GM19463 (cell line): Measurements from ENCODE around the gene AK5.
A peak's percentile ranks its signal among the peaks of the same experiment; 100 is the strongest.
"Not testable (repeated sequence)": the region's sequence is repeated elsewhere in the genome, so short reads cannot be mapped to it uniquely, and the experiment has no call there.

ENCODE experiments used
- ATAC-seq: cut with Tn5 transposase; IDR thresholded peaks from one replicate; pipeline ENCODE4 v1.9.1; 2021; ENCODE audit warnings: mild to moderate bottlenecking, moderate library complexity; ENCODE audit not compliant: unreplicated experiment

AK5 gene

DNA sequence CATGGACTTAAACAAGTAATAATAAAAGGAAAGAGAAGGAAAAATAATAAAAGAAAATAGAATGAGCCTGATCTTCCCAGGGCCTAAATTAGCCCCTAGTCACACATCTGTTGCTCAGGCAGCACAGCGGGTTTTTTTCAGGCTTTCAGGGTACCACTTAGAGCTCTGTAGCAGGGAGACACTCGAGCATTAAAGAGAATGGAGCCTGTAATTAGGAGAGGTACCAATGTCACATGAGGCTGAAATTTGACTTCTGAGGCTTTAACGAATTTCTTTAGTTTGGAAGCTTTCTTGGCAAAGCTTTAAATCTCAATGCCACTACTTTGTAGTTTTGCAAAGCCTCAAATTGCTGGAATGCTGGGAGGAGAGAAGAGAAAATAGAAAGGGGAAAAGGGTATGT, 116.3 kb downstream of the AK5 start:
- ATAC-seq, result no peak

DNA sequence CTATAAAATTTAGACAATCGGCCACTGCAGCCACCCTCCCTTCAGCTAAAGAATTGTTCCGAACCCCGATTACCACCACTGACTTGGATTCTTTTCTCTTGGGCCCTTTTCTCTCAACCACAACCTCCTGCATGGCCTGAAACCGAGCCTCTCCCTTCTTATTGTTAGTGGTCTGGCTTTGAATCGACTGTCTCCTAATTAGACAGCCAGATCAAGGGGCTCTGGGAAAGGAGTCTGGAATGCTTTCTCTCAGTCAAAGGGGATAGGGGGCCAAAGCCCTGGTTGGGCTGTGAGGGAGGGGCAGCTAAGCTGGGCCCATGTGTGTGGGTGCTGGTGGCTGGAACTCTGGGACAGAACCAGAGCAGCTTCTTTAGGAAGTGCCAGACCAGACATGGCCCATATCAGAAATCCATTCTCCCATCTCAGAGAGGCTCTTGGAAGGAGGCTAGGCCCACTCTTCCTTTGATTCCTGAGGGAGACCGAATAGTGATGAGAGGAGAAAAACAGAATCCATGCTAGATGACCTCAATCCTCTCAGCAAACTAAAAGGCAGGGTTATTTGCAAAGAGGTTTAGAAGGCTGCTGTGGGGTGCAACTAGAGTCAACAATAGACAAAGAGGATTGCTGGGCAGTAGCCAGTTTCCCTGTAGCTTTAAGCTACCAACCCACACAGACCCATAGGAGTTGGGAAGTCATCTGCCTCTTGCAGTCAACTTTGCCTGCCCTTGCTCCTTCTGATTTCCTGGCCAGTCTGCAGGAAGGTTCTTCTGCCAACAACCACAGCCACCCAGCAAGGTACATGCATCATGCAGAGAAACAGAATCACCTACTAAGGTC, 117.6 kb downstream of the AK5 start:
- ATAC-seq, result no peak

DNA sequence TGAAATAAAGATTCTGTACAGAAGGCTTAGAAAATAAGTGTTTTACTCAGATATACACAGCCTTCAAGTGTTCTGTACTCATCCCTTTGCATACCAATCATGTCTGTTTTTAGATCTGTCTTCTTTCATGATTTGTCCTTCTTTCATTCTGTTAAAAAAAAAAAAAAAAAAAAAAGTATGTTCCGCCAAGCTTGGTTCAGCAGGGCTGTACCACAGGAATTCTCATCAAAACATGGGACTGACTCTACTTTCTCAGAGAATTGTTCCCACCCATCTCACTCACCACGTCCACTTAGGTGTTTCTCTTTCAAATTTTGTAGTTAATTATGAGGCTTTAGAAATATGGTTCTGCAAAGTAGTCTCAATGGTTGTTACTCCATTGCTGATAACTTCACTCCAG, 119.0 kb downstream of the AK5 start:
- no peak for ATAC-seq

DNA sequence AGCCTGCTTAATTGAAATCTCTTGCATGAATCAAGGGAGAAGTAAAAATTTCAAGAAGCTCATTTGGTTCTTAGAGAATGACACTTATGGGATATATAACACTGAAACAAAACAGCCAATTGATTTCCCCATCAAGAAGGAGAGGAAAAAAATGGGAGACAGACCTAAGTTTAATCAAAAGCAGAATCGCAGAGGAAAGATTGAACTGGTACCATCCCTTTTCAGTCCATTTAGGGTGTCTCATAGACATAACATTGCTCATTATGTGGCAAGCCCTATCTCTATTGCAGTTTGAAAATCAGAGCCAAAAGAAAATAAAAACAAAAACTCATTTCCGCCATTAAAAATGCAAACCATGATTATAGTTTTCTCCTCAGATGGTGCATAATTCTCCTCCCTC, 119.6 kb downstream of the AK5 start:
- ATAC-seq, result no peak

DNA sequence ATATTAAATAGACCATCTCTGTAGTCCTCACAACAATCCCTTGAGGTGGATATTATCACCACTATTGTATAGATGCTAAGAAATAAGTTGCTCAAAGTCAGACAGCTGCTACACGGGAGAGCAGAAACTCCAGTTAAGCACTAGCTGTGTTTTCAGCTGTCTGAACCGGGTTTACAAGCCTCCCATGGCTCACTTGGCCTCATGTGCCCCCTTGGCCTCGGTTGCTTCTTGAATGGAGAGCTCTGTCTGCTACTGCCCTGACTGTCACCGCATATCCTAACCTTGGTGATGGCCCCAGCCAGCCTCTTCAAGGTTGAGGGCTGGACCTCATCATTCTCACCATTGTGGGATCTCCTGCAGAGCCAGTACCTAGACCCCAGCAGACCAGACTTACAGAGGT, 123.4 kb downstream of the AK5 start:
- no peak for ATAC-seq

DNA sequence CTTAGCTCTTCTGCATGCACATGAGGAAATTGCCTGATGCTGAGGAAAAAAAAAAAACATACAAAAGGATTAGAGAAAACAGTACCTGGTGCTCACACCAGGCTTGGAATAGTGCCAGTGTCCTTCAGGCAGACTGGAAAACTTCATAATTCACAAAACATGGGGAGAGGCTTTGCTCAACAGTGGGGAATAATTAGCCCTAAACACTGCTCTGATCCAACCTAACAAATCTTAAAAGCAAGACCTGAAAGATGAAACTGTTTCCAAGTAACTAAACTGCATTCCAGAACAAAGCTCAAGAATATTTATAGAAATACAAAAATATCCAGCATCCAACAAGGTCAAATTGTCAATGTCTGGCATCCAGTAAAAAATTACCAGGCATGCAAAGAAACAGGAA, 124.8 kb downstream of the AK5 start:
- ATAC-seq, result no peak

DNA sequence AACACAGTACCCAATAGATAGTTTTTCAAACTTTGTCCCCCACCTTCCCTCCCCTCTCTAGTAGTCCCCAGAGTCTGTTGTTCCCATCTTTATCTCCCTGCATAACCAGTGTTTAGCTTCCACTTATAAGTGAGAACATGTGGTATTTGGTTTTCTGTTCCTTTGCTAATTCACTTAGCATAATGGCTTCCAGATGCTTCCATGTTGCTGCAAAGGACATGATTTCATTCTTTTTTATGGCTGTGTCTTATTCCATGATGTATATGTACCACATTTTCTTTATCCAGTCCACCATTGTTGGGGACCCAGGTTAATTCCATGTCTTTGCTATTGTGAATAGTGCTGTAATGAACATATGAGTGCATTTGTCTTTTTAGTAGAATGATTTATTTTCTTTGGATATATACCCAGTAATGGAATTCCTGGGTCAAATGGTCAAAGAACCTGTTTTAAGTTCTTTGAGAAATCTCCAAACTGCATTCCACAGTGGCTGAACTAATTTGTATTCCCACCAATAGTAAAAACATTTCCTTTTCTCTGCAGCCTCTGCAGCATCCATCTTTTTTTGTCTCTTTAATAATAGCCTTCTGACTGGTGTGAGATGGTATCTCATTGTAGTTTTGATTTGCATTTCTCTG, 126.0 kb downstream of the AK5 start:
- ATAC-seq, result no peak

DNA sequence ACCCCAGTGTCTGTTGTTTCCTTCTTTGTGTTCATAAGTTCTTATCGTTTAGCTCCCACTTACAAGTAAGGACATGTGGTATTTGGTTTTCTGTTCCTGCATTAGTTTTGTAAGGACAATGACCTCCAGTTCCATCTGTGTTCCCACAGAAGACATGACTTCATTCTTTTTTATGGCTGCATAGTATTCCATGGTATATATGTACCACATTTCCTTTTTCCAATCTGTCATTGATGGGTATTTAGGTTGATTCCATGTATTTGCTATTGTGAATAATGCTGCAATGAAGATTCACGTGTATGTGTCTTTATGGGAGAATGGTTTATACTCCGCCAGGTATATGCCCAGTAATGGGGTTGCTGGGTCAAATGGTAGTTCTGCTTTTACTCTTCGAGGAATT, 127.1 kb downstream of the AK5 start:
- not testable (repeated sequence) for ATAC-seq

DNA sequence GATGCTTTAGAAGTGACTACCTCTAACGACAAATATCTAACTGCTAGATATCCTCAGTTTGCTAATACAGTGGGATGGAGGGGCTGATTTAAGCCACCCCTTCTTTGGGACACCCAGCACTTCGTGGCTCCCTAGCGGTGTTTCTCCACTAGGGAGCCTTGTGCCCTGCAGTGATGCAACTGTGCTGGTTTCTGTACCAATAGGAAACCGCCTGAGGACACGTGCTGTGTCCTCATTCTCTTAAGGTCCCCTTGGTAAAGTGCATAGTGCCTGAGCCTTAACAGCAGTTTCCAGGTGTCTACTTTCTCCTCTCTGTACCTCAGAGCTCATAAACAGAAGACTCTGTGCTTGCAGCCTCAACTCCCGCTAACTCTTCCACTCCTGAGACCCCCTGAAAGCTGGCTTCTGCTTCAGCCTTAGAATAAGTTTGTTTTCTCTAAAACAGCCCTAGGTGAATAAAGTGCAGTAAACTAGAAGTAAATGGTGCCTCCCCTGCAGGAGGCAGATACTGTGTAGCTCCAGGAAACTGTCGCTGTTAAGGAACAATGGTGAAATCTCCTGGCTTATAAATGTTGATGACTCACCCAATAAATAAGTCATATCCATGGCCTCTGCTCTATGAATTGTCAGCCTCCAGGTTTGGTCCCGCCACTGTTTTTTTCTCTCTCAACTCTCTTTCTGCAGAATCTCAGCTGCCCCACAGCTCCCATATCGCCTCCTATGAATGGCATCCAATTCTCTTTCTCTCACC, 130.4 kb downstream of the AK5 start:
- no peak for ATAC-seq

DNA sequence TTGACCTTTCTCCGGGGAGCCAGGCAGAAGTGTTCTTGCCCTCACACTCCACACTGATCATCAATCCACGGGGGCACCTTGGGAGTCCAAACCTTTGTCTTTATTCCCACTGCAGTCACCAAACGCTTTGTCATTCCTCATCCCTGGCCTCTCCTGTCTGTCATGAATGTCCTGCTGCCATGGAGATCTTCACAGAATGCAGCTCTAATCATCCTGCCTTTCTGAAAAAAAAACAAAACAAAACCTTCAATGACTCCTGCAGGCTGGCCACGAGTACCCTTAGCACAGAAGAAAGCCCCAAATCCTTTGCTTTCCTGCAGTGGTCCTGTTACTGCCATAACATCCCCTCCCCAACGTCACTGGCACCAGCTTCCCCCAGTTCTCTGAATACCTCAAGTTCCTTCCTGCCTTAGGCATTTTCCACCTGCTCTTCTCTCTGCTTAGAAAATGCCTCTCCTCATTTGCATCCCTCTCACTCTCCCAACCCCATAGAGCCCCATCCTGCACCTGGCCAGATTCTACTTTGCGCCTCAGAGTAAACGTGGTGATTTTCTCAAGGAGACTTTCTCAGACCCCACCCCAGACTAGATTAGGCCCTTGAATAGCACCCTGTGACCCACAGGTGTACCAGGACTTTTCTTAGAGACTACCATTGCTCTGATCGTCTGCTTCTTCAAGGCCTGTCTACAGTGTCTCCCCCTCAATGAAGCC, 131.2 kb downstream of the AK5 start:
- ATAC-seq, result peak; percentile 43

DNA sequence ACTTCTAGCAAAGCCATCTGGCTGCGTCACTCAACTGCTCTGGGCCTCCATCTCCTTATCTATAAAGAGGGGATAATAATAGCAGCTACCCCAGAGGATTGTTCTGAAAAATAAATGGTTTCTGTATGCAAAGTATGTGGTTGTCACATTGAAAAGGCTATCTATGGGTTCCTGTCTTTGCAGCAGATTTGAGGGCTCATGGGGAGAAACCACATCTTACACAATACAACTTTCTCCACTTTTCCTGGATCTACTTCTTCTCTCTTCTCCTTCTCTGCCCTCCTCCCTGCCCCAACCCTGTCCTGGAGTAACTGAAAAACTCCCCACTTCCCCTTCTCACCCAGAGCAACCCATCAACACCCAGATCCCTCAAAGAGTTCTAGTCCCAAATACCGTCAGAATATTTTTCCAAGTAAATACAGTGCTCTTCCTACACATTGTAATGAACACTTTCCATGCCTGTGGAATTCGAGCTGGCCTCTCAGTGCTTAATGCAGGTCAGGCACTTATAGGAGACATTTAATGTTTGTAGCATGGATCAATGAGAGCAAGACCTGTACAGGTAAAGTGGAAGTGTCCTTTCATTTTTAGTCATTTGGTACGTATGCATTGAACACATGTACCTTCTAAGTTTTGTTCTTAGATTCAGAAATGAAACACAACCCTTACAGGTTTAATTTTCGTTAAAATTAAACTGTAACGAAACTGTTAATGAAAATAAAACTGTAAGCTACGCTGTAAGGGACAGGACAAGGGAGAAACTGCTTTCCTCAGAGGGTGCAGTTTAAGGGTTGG, 131.9 kb downstream of the AK5 start:
- peak; percentile 76 for ATAC-seq

DNA sequence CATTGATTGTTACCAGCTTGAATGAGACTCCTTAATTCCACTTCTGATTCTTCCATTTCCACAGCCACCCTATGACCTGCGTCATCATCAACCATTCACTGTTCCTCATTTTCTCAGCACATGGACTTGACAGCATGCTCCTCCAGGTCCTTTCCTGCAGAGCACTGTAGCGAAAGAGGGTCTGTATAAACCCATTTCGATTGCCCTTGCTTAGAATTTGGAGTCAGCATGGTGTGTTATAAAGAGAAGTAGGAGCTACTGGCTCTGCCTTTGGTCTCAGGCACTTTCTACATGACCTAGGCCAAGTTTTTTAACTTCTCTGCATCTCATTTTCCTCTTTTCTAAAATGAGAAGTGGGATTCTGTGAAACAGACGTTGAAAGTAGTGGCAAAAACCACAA, 133.8 kb downstream of the AK5 start:
- ATAC-seq, result no peak

DNA sequence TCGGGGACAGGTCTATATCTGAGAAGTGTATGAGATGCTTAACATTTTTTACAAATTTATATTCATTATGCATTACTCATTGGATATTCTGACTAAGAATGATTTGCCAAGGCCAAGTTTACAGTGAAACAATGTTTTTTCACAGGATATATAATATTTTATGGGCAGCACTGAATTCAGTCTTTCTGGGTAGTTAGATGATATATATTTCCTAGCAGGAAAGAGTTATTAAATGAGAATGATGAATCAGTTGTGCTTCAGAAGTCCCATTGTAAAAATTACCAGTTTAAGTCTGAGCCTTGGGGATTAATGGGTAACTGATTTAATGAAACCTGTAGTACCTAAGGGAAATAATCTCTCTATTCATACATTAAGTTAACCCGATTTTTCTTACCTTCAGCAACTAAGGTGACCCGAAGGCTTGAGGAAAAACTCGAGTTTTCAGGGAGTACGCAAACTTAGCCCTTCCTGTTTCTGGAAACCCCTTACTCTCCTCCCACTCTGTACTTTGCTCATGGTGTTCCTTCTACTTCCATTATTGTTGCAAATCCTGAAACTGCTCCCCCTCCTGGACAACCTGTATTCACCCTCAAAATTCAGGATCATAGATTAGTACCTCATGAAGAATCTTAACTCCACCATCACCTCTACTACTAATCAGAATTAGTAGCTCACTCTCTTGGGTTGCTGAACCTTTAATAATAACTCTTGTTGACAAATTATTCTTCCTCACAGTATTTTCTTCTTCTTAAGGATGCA, 135.1 kb downstream of the AK5 start:
- no peak for ATAC-seq

DNA sequence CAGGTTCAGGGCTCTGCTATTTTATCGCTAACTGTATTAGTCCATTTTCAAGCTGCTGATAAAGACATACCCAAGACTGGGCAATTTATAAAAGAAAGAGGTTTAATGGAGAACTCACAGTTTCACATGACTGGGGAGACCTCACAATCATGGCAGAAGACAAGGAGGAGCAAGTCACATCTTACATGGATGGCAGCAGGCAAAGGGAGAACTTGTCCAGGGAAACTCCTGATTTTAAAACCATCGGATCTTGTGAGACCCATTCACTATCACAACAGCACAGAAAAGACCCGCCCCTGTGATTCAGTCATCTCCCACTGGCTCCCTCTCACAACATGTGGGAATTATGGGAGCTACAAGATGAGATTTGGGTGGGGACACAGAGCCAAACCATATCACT, 136.2 kb downstream of the AK5 start:
- not testable (repeated sequence) for ATAC-seq

DNA sequence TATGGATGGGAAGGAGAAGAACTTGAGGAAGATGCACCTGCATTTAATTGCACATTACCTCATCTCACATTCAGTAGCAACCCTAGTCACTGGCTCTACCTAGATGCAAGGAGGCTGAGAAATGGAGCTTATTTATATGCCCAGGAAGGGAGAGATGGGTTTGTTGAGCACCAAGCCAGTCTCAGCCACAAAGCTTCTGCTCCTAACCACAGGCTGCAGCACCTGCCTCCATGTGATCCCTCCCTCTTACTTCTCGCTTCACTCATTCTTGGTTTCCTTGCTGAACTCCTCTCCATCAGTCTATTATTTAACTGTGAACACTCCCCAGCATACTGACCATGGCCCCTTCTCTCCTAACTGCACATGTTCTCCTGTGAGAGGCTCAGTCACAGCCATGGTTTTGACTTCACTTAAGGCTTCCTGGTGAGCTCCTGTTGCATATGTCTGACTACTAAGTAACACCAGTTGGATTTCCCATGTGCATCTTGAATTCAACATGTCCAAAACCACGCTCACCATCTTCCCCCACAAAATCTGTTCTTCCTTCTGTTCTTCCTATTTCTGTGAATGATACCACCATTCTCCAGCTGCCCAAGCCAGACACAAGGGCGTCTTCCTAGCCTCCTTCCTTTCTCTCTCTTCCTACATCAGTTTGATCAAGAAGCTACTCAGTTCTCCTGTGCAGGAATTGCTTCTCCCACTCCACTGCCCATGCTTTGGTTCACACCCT, 139.8 kb downstream of the AK5 start:
- ATAC-seq, result no peak

DNA sequence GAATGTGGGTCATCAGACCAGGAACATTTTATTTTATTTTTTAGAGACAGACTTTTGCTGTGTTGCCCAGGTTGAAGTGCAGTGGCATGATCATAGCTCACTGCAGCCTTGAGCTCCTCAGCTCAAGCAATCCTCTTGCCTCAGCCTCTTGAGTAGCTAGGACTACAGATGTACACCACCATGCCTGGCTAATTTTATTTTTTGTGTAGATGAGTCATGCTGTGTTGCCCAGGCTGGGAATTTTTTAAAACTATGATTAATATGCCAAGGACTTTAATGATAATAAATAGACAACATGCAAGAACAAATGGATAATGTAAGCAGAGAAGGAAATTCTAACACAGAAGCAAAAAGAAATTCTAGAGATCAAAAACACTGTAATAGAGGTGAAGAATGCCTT, 142.4 kb downstream of the AK5 start:
- no peak for ATAC-seq

DNA sequence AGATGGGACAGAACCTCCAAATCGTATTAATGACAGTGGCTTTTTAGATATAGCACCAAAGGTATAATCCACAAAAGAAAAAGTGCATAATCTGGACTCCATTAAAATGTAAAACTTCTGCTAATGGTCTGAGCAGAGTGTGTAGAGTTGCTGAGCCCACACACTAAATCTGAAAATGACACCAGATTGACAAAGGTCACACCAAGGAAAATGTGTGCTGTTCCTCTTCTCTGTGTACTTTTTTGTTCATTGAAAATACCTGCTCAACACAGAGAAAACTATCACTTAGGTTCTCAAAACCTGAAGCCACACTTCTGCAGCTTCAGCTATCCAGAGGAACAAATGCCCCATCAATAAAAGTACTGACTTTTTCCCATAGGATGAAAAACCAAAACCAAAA, 146.2 kb downstream of the AK5 start:
- no peak for ATAC-seq

DNA sequence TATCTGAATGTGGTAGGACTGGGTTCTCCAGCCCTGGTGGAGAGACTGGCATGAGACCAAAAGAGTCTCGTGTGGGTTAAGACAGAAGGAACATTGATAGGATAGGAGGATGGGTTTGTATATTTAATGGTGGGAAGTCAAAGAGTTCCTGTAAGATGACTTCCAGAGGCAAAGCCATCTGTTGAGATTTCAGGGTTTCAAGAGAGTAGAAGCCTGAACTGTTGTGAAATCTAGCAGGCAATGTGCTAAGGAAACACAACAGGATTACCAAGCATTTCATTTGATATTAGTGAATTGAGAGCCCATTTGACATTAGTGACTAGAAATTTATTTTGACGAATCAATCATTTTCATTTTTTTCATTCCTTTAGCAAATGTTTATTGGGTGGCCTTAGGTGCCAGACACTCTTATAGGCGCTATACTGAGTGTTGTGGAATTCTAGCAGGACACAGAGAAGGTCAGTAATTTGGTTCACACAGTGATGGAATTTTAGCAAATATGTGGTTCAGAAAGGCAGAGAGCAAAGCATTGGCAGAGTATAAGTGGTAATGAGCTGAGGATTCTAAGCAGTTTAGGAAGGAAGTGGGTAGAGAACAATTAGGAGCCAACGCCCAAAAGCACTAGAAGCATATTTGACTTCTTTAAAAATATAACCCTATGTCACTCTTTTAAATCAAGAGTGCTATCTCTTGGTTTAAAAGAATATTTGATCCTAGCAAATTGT, 149.3 kb downstream of the AK5 start:
- ATAC-seq, result no peak
